H9 (cell line): Measurements from ENCODE around the gene SEMA6A. TPM values are rescaled to one million over a fixed set of nuclear protein-coding genes. Genes with fewer than 3 reads are reported as not detected.

Source experiments
- DNase-seq: peaks from one replicate; pipeline ENCODE4 v3.0.0-alpha.2; 2017
- H2AFZ ChIP-seq: one replicate; pipeline ENCODE4 v1.6.1; 2013; ENCODE audit warnings: mild to moderate bottlenecking, low read length, control low read depth, moderate library complexity
- H2AK5ac ChIP-seq: 2 replicates; pipeline ENCODE4 v1.6.1; 2013; ENCODE audit warnings: low read length, control low read depth, mixed read lengths; ENCODE audit not compliant: insufficient read length
- H2BK120ac ChIP-seq: one replicate; pipeline ENCODE4 v1.6.1; 2013; ENCODE audit warnings: low read depth, mild to moderate bottlenecking, low read length, control low read depth, inconsistent platforms; ENCODE audit not compliant: poor library complexity, severe bottlenecking
- H2BK12ac ChIP-seq: 2 replicates; pipeline ENCODE4 v1.6.1; 2013; ENCODE audit warnings: low read length, control low read depth, mixed read lengths, low read depth; ENCODE audit not compliant: insufficient read length
- H2BK15ac ChIP-seq: 2 replicates; pipeline ENCODE4 v1.6.1; 2013; ENCODE audit warnings: low read depth, low read length, control low read depth
- H2BK20ac ChIP-seq: one replicate; pipeline ENCODE4 v1.6.1; 2013; ENCODE audit warnings: low read depth, mild to moderate bottlenecking, low read length, control low read depth, inconsistent platforms; ENCODE audit not compliant: poor library complexity, severe bottlenecking
- H2BK5ac ChIP-seq: 2 replicates; pipeline ENCODE4 v1.6.1; 2013; ENCODE audit warnings: low read length, control low read depth, mixed read lengths; ENCODE audit not compliant: insufficient read length
- H3K14ac ChIP-seq: 2 replicates; pipeline ENCODE4 v1.6.1; 2013; ENCODE audit warnings: low read length, control low read depth; ENCODE audit not compliant: insufficient read depth
- H3K18ac ChIP-seq: 2 replicates; pipeline ENCODE4 v1.6.1; 2013; ENCODE audit warnings: low read depth, mild to moderate bottlenecking, mixed read lengths, low read length, control low read depth; ENCODE audit not compliant: insufficient read length
- H3K23ac ChIP-seq: 2 replicates; pipeline ENCODE4 v1.6.1; 2013; ENCODE audit warnings: low read length, control low read depth, mixed read lengths, low read depth; ENCODE audit not compliant: insufficient read length
- H3K23me2 ChIP-seq: 2 replicates; pipeline ENCODE4 v1.6.1; 2013; ENCODE audit warnings: low read depth, mild to moderate bottlenecking, mixed read lengths, low read length, control low read depth; ENCODE audit not compliant: insufficient read length, poor library complexity, severe bottlenecking
- H3K27ac ChIP-seq: 2 replicates; pipeline ENCODE4 v1.5.1; 2013; ENCODE audit warnings: low read length, control low read depth, mixed read lengths, low read depth; ENCODE audit not compliant: insufficient read length
- H3K27me3 ChIP-seq: 2 replicates; pipeline ENCODE4 v1.6.1; 2013; ENCODE audit warnings: low read length, control low read depth, inconsistent platforms; ENCODE audit not compliant: insufficient read depth
- H3K4ac ChIP-seq: 2 replicates; pipeline ENCODE4 v1.6.1; 2013; ENCODE audit warnings: low read depth, mild to moderate bottlenecking, control low read depth, inconsistent platforms, low read length, moderate library complexity
- H3K4me1 ChIP-seq: 2 replicates; pipeline ENCODE4 v1.6.1; 2013; ENCODE audit warnings: low read length, control low read depth, inconsistent platforms; ENCODE audit not compliant: insufficient read depth
- H3K4me2 ChIP-seq: 2 replicates; pipeline ENCODE4 v1.6.1; 2013; ENCODE audit warnings: low read length, control low read depth, mixed read lengths; ENCODE audit not compliant: insufficient read length, insufficient read depth
- H3K56ac ChIP-seq: 2 replicates; pipeline ENCODE4 v1.6.1; 2013; ENCODE audit warnings: low read depth, mild to moderate bottlenecking, mixed read lengths, low read length, control low read depth; ENCODE audit not compliant: insufficient read length
- H3K79me1 ChIP-seq: 2 replicates; pipeline ENCODE4 v1.6.1; 2013; ENCODE audit warnings: low read depth, mild to moderate bottlenecking, moderate library complexity, low read length, control low read depth, inconsistent platforms; ENCODE audit not compliant: insufficient read depth, poor library complexity, severe bottlenecking
- H3K79me2 ChIP-seq: 2 replicates; pipeline ENCODE4 v1.6.1; 2013; ENCODE audit warnings: low read length, control low read depth, inconsistent platforms; ENCODE audit not compliant: insufficient read depth
- H3K9ac ChIP-seq: 2 replicates; pipeline ENCODE4 v1.6.1; 2013; ENCODE audit warnings: low read length, control low read depth, mixed read lengths; ENCODE audit not compliant: insufficient read length; ENCODE audit errors: extremely low read depth
- H3K9me3 ChIP-seq: one replicate; pipeline ENCODE4 v1.6.1; 2013; ENCODE audit warnings: low read depth, low read length, inconsistent platforms; ENCODE audit not compliant: control insufficient read depth
- H3T11ph ChIP-seq: one replicate; pipeline ENCODE4 v1.6.1; 2013; ENCODE audit warnings: mild to moderate bottlenecking, low read length, control low read depth, inconsistent platforms
- H4K20me1 ChIP-seq: one replicate; pipeline ENCODE4 v1.6.1; 2013; ENCODE audit not compliant: control insufficient read depth, insufficient read length, insufficient read depth
- H4K5ac ChIP-seq: 2 replicates; pipeline ENCODE4 v1.6.1; 2013; ENCODE audit warnings: low read depth, mild to moderate bottlenecking, mixed read lengths, low read length, control low read depth; ENCODE audit not compliant: insufficient read length
- H4K8ac ChIP-seq: replicated peaks from 2 replicates; pipeline ENCODE4 v1.6.1; 2013; ENCODE audit warnings: low read length, control low read depth, mixed read lengths, low read depth; ENCODE audit not compliant: insufficient read length
- H4K91ac ChIP-seq: 2 replicates; pipeline ENCODE4 v1.6.1; 2013; ENCODE audit warnings: low read depth, mild to moderate bottlenecking, moderate library complexity, mixed read lengths, low read length, control low read depth; ENCODE audit not compliant: insufficient read length
- H3K27ac Mint-ChIP-seq, 3 experiments: 2 replicates in 2 of 3; 3 replicates in 1 of 3; pipeline ENCODE4 v1.8.0; 2020 to 2021; ENCODE audit warnings: mixed read lengths in 3 of 3, mild to moderate bottlenecking in 1 of 3, moderate library complexity in 1 of 3
- H3K27me3 Mint-ChIP-seq: 2 replicates; pipeline ENCODE4 v1.8.0; 2021; ENCODE audit warnings: low read depth, mild to moderate bottlenecking, moderate library complexity, mixed read lengths
- H3K36me3 Mint-ChIP-seq, 3 experiments: 2 replicates in 2 of 3; 3 replicates in 1 of 3; pipeline ENCODE4 v1.8.0; 2020 to 2021; ENCODE audit warnings: low read depth in 3 of 3, mixed read lengths in 3 of 3; ENCODE audit not compliant: insufficient read depth in 1 of 3
- H3K4me1 Mint-ChIP-seq, 2 experiments: 2 replicates each; pipeline ENCODE4 v1.8.0; 2020; ENCODE audit warnings: mixed read lengths in 2 of 2
- H3K4me3 Mint-ChIP-seq, 2 experiments: 2 replicates in 1 of 2; 3 replicates in 1 of 2; pipeline ENCODE4 v1.8.0; 2020 to 2021; ENCODE audit warnings: mild to moderate bottlenecking in 2 of 2, mixed read lengths in 2 of 2, moderate library complexity in 1 of 2
- H3K9me3 Mint-ChIP-seq, 2 experiments: 2 replicates in 1 of 2; 3 replicates in 1 of 2; pipeline ENCODE4 v1.8.0; 2020; ENCODE audit warnings: mild to moderate bottlenecking in 2 of 2, mixed read lengths in 2 of 2, moderate library complexity in 1 of 2
- CTCF ChIP-seq: fragments of 200-600 bp; sonication (generic); conservative IDR thresholded peaks from 3 replicates; pipeline ENCODE4 v1.8.0; 2021; ENCODE audit warnings: antibody characterized with exemption, mild to moderate bottlenecking
- WGBS: extraction: QIAGEN DNeasy Blood & Tissue Kit; methylation state at CpG from one replicate; pipeline ENCODE4 v1.1.7; 2013; ENCODE audit warnings: missing lambda C conversion rate, low lambda C conversion rate, mixed read lengths; ENCODE audit not compliant: insufficient read length; ENCODE audit errors: extremely low coverage; 5-methylcytosine and 5-hydroxymethylcytosine counted together
- total RNA-seq: library from RNA; stranded (reverse); gene quantifications from 2 replicates; pipeline ENCODE4 v1.2.1, GENCODE V29; 2021

The SEMA6A gene
- total RNA-seq, 1 experiment from 2014 or later: 354 TPM

DNA sequence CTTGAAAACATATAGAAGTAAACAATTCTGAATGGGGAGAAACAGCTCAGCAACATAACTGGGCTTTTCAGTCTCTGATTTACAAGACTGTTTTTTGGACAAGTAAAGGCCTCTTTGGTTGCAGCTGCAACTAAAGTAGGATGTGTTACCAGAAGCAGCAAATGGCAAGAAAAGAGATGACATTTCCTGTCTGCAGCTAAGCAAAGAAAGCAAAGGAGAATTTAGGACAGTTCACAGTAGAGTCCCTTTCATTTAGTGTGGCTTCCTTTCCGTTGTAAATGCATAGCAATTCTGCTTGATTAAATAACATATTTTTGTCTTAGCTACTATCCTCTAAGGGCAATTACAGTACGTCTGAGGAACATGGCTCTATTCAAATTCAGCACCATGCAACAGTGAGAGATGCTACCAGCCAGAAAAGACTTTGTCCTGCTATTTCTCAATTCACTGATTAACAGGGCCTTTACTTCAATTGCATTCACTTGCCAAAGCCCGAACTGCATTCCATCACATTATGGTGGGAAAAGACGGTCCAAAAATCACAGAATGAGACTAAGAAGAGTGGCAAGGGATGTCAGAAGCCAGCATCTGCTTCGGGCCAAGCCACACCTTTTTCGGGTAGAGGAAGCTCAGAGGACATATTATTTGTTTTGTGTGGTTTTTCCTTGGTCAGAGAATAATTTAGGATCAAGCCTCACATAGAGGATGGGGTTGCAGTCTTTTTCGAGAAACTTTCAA lies 107.7 kb downstream of the SEMA6A start:
- no peak overlapping the region for H2BK20ac ChIP-seq
- no peak overlapping the region for H3K23ac ChIP-seq
- H2AK5ac ChIP-seq: no peak overlapping the region
- no peaks in the 10 kb centered on the region for H3K79me2 ChIP-seq
- H2BK5ac ChIP-seq: no peak overlapping the region
- no peaks in the 10 kb centered on the region for H3K9me3 ChIP-seq
- H2BK15ac ChIP-seq: no peak overlapping the region
- WGBS: no CpG with 5 or more reads among the region's 7 CpGs
- H3K36me3 Mint-ChIP-seq: peaks cover 50 to 97% (median 88%) of the 10 kb centered on the region in 3 experiments; a peak in 6 of 7 replicates
- no peaks in the 10 kb centered on the region for H3K9me3 Mint-ChIP-seq
- no peak overlapping the region for H3K14ac ChIP-seq
- no peak overlapping the region for H3K4me2 ChIP-seq
- no peak overlapping the region for H3K18ac ChIP-seq
- no peaks in the 10 kb centered on the region for H4K20me1 ChIP-seq
- H4K8ac ChIP-seq: no peak overlapping the region
- no peaks in the 10 kb centered on the region for H3K23me2 ChIP-seq
- no peak overlapping the region for H2BK120ac ChIP-seq
- H3K27me3 Mint-ChIP-seq: no peaks in the 10 kb centered on the region
- DNase-seq: no peak
- H3T11ph ChIP-seq: no peak overlapping the region
- H2BK12ac ChIP-seq: no peak overlapping the region
- H3K79me1 ChIP-seq: no peaks in the 10 kb centered on the region
- H4K91ac ChIP-seq: no peak overlapping the region
- no peaks in the 10 kb centered on the region for H3K4me1 ChIP-seq
- peaks cover 8 to 10% of the 10 kb centered on the region in 2 experiments; a peak in 3 of 4 replicates for H3K4me1 Mint-ChIP-seq
- TF ChIP-seq CTCF: no peak
- no peak overlapping the region for H3K27ac ChIP-seq
- H3K27me3 ChIP-seq: no peaks in the 10 kb centered on the region
- H3K27ac Mint-ChIP-seq: peak overlapping the region in 2 of 3 experiments; percentile 31 to 44; a peak in 1 of 7 replicates
- no peak overlapping the region for H3K56ac ChIP-seq
- H3K4ac ChIP-seq: no peak overlapping the region
- H4K5ac ChIP-seq: no peak overlapping the region
- no peak overlapping the region for H3K9ac ChIP-seq
- no peak overlapping the region for H3K4me3 Mint-ChIP-seq
- no peak overlapping the region for H2AFZ ChIP-seq
